HG03060 (cell line): ENCODE data around the gene CBY1.
A peak's percentile ranks its signal among the peaks of the same experiment; 100 is the strongest.

ENCODE experiments used
- ATAC-seq: cut with Tn5 transposase; IDR thresholded peaks from one replicate; pipeline ENCODE4 v1.9.1; 2021; ENCODE audit warnings: low read depth, moderate number of reproducible peaks; ENCODE audit not compliant: unreplicated experiment

Gene CBY1

GRCh38 chr22:38700270-38700788 is 43.9 kb downstream of the CBY1 start:
- no peak for ATAC-seq

DNA sequence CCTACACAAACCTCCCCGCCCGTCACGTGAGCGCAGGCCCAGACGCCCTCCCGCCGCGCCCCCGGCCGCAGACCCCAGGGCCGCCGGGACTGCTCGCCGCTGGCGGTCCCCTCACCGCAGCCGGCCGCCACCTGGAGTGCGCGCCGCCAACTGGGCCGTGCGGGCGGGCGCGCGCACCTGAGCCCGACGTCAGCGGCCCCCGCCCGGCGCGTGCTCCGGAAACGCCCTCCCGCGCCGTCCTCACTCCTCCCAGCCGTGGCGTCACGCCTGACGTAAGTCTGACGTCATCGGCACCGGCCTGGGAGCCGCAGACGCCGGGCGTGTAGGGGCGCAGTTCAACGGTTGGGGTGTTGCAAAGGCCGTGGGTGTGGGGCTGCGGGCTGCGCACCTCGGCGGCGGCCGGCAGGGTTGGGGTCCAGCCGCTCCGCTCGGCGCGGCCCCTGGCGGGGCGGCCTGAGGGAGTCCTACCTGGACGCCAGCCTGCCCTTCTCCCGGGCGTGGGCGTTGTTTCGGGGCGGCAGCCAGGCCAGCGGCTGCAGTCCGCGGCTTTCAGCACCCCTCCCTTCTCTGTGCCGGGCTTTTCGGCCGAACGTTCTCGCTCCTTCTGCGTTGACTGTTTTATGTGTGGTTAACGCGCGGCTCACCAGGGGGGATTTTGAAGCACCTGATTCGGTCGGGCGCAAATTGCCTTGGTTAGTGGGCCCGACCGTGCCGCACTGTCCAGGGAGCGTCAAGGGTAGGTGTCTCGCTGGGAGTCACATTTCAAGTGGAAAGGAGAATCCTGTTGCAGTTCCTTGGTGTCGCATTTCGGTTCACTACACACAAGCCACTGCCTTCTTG is 44.6 kb downstream of the CBY1 start, which contains the start of gene JOSD1:
TSS of gene JOSD1 (minus strand) at position 155 of the 840 bp plus-strand sequence. CDS start 956 bp downstream, outside the sequence.
- no peak for ATAC-seq

DNA sequence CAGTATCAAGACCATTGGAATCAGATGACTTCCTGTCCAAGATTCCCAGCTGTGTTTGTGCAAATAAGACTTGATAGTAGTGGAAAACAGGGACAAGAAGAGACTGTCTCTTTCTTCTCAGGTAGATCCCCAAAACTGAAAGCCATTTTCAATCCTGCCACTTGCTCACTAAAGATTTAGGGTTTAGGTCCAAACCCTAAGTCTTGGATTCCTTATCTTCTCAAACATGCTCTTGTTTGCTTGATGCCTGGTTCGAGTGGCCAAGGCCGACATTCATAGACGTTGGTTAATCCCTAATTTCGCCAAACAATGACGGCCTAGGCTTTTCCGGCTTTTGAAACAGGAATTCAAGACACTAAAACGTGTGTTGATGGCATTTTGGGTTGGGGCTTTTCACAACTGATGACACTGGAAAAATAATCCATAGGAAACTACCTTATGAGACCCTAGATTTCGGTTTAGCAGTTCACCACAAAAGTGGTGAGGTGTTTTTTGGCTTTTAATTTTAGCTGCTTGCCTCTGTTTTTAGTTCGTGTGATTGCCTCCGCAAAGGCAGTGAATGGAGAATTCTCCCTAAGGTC is 48.3 kb downstream of the CBY1 start:
- no peak for ATAC-seq

GRCh38 chr22:38705235-38706100 is 49.0 kb downstream of the CBY1 start, which contains the start of gene GTPBP1:
TSS of gene GTPBP1 (plus strand) at chr22:38705944. CDS start at chr22:38705956, 12 bp downstream.
- peak; percentile 71 for ATAC-seq

GRCh38 chr22:38706101-38706900 is 49.9 kb downstream of the CBY1 start:
- ATAC-seq: no peak

- ATAC-seq: no peak
Measured at GRCh38 chr22:38706901-38707195, 50.4 kb downstream of the CBY1 start.

DNA sequence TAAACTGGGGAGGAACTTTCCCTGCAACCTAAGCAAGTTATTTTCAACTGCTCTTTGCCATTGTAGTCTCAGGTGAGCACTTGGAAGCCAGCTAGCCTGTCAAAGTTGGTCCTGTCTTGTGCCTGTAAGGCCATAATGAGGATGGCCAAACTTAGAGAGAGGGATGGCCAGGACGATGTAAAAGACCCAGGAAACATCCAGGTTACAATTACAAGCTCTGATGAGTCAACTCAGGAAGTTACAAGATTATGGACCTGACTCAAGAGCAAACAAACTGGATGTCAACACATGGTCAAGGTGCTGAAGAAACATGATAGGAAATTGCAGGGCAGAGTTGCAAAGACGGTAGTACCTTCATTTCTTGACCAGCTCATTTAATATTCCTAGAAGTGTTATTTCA is 50.9 kb downstream of the CBY1 start:
- ATAC-seq: no peak

GRCh38 chr22:38707984-38708383 is 51.5 kb downstream of the CBY1 start:
- no peak for ATAC-seq

DNA sequence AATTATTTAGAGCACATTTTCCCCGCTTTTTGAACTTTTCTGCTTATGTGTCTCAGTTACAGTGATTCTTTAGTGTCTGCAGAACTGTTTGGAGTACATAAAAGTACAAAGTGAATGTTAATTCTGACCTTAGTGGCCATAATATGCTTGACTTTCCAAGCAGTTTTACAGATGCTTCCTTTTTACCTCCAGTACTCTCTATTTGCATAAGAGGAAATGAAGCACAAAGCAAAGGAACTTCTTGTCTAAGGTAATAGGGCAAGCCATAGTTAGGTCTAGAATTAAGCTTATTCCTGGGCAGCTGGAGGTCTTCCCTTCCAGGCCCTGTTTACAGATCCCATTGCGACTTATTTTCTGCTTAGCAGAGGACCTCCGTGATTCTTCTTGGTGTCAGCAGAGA is 52.9 kb downstream of the CBY1 start:
- no peak for ATAC-seq

- ATAC-seq: no peak
Measured at GRCh38 chr22:38710351-38710750, 53.9 kb downstream of the CBY1 start.

GRCh38 chr22:38710866-38711265 is 54.4 kb downstream of the CBY1 start:
- no peak for ATAC-seq

DNA sequence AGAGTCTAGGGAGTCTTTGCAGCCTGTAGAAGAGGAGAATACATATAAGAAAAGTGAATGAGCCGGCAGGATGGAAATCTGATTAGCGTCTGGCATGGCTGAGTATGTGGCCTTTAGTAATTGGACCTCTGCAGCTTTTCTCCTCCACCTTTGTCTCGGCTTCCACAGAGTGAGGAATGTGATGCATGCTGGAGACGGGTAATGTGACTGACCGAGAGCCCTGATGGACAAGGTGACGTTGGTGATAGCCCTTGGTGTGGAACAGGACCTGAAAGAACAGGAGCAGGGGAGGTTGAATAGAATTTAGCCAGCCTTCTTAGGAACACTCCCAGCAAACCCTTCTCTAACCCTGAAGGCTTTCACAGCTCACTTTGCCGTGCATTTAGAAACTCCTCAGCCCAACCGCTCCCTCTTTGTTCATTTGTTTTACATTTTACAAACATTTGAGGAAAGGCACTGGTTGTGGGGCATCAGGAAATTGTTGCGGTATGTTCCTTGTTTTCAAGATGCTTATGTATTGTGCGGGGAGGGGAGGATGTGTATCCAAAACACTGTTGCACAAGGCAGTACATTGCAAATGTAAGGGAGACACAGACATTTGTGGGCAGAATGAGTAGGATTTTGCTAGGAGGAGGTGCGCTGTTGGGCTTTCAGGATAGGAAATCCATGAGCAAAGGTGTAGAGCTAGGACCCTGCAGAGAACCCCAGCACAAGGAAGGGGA is 56.2 kb downstream of the CBY1 start:
- no peak for ATAC-seq

- ATAC-seq: no peak
Measured at GRCh38 chr22:38713921-38714320, 57.5 kb downstream of the CBY1 start.

GRCh38 chr22:38715176-38715764 is 58.8 kb downstream of the CBY1 start:
- ATAC-seq: no peak

DNA sequence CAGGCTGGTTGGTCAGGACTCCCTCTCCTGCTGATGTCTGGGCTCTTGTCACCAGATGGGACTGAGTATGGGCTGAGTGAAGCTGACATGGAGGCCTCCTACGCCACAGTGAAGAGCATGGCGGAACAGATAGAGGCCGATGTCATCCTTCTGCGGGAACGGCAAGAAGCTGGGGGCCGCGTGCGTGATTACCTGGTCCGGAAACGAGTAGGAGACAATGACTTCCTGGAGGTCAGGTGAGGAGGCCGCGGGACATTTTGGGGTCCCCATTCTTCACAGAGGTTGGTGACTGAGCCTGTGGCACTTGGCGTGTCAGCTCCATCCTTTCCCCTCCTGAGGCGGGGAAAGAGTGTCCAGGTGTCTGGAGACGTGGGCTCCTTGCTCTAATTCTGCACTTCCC is 59.4 kb downstream of the CBY1 start:
- no peak for ATAC-seq

- no peak for ATAC-seq
Measured at GRCh38 chr22:38716271-38716670, 59.8 kb downstream of the CBY1 start.

DNA sequence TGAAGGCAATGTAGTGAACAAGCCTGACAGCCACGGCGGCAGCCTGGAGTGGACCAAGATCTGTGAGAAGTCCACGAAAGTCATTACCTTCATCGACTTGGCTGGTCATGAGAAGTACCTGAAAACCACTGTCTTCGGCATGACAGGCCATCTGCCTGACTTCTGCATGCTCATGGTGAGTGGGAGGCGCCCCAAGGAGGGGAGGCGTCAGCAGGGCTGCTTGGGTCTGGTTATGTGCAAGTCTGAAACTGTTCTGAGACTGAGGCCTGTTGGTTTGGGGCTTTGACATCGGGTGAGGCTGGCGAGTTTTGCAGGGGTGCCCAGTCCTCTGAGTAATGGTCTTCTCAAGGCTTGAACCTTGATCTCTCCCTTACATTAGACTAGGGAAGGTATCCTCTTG is 60.4 kb downstream of the CBY1 start:
- no peak for ATAC-seq

DNA sequence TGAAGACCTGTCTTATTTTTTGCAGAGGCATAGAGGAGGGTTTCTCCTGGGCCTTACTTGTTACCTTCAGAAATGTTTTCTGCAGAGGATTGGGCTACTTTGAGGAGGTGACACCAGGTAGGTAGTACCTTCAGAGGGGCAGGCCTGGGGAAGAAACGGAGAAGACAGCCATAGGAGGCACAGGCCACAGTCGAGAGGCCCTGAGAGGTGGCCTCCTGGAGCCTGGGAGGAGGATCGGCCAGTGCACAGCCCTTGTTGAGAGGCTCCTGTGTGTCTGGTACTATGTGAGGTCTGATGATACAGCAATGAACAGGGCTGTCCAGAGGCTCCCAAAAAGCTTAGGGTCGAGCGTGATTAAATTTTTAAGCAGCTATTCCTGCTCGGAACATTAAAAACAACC is 60.8 kb downstream of the CBY1 start:
- no peak for ATAC-seq

DNA sequence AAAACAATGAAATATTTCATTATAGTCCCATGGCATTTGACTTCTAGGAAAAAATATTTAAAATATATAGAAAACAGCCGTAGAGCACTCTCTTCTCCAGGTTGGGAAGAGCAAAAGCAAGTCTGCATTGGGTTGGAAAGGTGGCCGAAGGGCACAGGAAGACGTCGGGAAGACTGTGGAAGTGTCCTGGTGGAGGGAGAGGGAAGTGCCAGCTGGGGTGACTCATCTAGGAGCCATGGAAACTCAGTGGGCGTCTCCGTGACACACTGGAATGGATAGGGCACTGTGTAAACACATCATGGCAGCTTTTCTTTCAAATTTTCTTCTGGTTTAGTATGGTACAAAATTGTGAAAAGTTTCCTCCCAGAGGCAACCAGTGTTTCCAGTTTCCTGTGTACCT is 62.0 kb downstream of the CBY1 start:
- no peak for ATAC-seq
